ENCODE results near the gene DAB1. TPM values are rescaled to one million over a fixed set of nuclear protein-coding genes. Genes with fewer than 3 reads are reported as not detected.

The DAB1 gene
- total and polyA plus RNA-seq, 10 of the 15 experiments (the other 5 are each of a cell fraction or from before 2014, with no cell fraction given) = 0.02 to 0.10 (median 0.03) TPM; not detected in 5

- TF ChIP-seq, protein P1, sequence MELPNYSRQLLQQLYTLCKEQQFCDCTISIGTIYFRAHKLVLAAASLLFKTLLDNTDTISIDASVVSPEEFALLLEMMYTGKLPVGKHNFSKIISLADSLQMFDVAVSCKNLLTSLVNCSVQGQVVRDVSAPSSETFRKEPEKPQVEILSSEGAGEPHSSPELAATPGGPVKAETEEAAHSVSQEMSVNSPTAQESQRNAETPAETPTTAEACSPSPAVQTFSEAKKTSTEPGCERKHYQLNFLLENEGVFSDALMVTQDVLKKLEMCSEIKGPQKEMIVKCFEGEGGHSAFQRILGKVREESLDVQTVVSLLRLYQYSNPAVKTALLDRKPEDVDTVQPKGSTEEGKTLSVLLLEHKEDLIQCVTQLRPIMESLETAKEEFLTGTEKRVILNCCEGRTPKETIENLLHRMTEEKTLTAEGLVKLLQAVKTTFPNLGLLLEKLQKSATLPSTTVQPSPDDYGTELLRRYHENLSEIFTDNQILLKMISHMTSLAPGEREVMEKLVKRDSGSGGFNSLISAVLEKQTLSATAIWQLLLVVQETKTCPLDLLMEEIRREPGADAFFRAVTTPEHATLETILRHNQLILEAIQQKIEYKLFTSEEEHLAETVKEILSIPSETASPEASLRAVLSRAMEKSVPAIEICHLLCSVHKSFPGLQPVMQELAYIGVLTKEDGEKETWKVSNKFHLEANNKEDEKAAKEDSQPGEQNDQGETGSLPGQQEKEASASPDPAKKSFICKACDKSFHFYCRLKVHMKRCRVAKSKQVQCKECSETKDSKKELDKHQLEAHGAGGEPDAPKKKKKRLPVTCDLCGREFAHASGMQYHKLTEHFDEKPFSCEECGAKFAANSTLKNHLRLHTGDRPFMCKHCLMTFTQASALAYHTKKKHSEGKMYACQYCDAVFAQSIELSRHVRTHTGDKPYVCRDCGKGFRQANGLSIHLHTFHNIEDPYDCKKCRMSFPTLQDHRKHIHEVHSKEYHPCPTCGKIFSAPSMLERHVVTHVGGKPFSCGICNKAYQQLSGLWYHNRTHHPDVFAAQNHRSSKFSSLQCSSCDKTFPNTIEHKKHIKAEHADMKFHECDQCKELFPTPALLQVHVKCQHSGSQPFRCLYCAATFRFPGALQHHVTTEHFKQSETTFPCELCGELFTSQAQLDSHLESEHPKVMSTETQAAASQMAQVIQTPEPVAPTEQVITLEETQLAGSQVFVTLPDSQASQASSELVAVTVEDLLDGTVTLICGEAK (IDR thresholded peaks at IDR 0.05; ENCODE audit: borderline replicate concordance) = no peak
- TF ChIP-seq ZSCAN29 (IDR thresholded peaks at IDR 0.05) (no peak), CTCF (IDR thresholded peaks at IDR 0.05 in 2 of 3, conservative IDR thresholded peaks at IDR 0.05 in 1 of 3; ENCODE audit: control insufficient read depth in 2 of 3, extremely low read depth in 1 of 3, insufficient read depth in 1 of 3, low read depth in 3 of 3, low read length in 3 of 3) (no peak), ESRRA (IDR thresholded peaks at IDR 0.05; ENCODE audit: low read length) (no peak), MEF2A (IDR thresholded peaks at IDR 0.05; ENCODE audit: insufficient read depth, low read depth, low read length) (no peak), RCOR1 (conservative IDR thresholded peaks at IDR 0.05; ENCODE audit: low read depth, low read length) (no peak)
- TF ChIP-seq, protein P2, sequence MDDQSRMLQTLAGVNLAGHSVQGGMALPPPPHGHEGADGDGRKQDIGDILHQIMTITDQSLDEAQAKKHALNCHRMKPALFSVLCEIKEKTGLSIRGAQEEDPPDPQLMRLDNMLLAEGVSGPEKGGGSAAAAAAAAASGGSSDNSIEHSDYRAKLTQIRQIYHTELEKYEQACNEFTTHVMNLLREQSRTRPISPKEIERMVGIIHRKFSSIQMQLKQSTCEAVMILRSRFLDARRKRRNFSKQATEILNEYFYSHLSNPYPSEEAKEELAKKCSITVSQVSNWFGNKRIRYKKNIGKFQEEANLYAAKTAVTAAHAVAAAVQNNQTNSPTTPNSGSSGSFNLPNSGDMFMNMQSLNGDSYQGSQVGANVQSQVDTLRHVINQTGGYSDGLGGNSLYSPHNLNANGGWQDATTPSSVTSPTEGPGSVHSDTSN (IDR thresholded peaks at IDR 0.05; ENCODE audit: insufficient replicate concordance, low read depth, low read length) = no peak
These were observed 460.2 kb downstream of the DAB1 start (continued) for GRCh38 chr1:56963667-56964066.
